Cerebellar nuclear complex (tissue), 1 donor: ENCODE results near the gene ME3.
"Not testable (repeated sequence)": the region's sequence is repeated elsewhere in the genome, so short reads cannot be mapped to it uniquely, and the experiment has no call there.

Experiments
- DNase-seq, 2 experiments: peaks; one replicate each; lab custom pipeline; 2025; lab: John Stamatoyannopoulos, UW

Gene ME3

GRCh38 chr11:86620891-86621521, 51.4 kb downstream of the ME3 start:
- DNase-seq: no peak

GRCh38 chr11:86619428-86619827, 53.0 kb downstream of the ME3 start:
- not testable (repeated sequence) for DNase-seq

GRCh38 chr11:86617502-86617901, 54.9 kb downstream of the ME3 start:
- DNase-seq: no peak

DNA sequence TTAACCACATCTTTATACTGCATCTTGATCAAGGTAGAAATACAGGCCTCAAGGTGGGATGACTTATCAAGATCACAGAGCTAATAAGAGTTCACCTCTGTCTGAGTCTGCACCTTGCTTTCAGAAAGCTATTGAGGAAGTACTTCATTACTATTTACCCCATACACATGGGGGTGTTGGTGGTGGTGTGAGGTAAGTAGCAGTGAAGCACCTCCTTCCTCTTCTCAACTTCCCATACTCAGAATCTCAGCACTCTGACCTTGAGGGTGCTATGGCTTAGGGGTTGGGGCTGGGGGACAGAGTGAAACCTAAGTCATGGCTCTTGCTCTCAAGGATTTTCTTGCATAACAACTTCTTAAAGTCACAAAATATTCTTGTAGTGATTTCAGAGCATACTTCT, 56.9 kb downstream of the ME3 start:
- no peak for DNase-seq

GRCh38 chr11:86610559-86611341, 61.7 kb downstream of the ME3 start:
- DNase-seq: no peak

DNA sequence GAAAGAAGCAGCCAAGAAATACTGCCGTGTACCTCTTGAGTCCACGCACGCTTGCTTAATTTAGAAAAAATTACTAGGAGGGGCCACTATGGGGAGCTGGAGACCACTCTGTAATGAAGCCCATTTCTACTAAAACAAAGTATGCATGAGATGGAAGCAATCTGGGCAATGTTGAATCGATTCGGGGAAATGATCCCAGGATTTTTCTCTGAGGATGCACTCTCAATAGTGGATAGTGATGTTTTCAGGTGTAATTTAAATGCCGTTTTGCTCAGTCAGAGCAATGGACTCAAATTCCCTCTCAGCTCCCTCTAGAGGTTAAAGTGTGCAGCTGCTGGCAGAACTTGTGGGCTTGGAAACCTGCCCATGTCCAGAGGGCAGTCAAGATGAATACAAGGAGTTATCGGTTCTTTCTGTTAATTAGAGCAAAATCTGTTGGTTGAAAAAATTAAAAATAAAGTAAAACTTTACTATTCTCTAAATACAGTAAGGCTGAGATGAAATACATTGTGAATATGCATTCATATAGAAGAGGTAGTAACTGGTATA, 64.1 kb downstream of the ME3 start:
- peak; percentile 6 to 41 for DNase-seq

DNA sequence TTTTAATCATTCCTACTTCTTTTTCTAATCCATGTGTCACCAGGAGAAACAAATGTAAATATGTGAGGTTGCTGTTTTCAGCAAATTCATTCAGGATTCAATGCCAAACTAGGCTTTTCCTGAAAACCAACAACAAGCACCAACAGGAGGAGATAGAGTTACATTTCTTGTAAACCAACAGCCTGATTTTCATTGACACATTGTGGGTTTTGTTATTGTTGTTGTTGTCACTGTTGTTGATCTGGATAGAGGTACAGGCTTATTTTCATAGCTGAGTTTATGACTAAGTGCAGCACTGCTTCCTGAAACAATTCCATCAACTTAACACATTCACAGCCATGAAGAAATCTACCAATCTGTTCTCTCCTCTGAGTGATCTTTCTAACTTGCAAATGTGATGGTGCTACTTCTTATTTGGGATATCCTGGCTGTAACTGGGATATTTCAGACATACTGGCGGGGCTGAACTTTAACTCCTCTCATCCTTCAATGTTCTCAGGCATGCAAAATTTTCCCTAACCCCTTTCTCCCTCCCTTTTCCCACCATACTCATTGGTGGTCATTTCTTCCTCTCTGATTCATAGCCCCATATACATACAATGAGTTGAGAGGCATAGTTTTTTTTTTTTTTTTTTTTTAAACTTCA, 65.5 kb downstream of the ME3 start:
- DNase-seq: no peak

- DNase-seq: no peak
Measured at GRCh38 chr11:86606270-86606835, 66.1 kb downstream of the ME3 start.

GRCh38 chr11:86596861-86597586, 75.4 kb downstream of the ME3 start:
- no peak for DNase-seq

DNA sequence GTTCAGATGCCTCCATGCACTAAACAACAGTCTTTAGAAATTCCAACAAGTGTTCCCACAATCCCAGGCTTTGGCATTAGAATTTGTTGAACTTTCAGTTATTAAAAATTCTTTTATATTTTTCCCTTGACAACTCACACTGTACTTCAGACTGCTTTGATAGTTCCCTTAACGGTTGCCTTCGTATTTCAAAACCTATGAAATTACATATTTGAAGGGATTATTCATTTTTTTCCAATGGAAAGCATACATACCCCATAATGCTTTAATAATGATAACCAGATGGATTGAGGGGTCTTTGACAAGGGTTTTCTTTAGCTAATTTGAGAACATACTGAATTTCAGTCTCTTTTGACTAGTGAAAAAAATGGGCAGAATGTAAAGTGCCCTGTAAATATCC, 76.5 kb downstream of the ME3 start:
- no peak for DNase-seq

GRCh38 chr11:86595451-86595850, 77.0 kb downstream of the ME3 start:
- no peak for DNase-seq

DNA sequence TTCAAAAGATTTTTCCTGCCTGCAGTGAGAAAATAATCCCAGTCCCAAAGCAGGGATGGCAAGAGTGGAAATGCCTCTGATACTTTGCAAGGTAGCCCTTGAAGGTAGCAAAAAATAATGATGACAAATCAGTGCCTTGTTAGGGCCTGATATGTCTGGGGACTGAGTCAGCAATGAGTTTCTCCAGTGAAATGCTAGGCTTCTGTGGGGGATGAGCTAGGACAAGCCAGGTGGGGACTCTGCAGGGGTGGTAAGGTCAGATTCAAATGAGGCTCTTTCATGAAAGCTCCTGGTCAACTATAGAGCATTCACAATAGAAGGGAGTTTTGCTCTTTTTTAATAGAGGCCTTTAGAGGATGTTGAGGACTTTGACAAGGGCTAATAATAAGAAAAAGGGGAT, 77.7 kb downstream of the ME3 start:
- no peak for DNase-seq

DNA sequence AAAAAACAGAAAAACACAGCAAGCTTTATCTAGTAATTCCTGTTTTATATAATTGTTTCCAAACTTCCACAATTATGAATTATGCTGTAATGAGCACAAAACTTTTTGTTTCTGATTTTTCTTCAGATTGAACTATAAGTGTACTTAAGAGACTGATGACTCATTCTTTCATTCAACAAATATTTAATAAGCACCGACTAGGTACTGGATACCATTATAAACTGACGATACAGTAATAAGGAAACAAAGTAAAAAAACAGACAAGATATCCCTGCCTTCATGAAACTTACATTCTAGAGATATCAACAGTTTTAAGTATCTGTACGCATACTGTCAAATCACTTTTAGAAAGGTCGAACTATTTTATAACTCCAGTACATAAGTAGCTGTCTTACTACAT, 78.6 kb downstream of the ME3 start:
- DNase-seq: no peak

GRCh38 chr11:86592659-86593451, 79.6 kb downstream of the ME3 start:
- DNase-seq: no peak

DNA sequence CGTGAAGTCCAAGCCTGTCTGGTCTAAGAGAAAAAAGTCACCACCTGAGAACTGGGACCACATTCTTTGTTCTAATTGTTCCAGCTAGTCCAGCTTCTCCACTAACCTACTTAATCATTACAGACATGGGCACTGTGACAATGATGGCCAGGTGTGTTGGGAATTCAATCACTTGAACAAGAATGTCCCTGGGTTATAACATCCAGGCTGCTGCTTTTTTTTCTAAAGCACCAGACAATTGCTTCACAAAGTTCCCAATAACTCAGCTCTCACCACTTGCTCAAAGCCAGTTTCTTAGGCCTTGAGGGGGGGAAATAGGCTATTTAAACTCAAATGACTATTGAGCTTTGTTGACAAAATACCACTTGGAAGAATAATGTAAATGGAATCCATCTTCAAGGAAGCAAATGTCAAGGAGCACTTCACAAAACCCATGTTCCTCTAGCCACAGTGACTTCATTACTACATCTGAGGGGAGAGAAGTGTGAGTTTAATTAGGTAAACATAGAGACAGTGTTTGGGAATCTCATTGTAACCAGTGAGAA, 80.3 kb downstream of the ME3 start:
- no peak for DNase-seq

DNA sequence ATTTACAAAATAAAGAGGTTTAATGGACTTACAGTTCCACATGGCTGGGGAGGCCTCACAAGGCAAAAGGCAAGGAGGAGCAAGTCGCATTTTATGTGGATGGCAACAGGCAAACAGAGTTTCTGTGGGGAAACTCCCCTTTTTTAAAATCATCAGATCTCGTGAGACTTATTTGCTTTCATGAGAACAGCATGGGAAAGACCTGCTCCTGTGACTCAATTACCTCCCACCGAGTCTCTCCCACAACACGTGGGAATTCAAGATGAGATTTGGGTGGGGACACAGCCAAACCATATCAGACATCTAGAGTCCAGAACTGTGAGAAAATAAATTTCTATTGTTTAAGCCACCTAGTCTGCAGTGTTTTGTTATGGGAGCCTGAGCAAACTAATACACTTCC, 80.8 kb downstream of the ME3 start:
- DNase-seq: no peak

GRCh38 chr11:86589856-86590589, 82.4 kb downstream of the ME3 start:
- no peak for DNase-seq

DNA sequence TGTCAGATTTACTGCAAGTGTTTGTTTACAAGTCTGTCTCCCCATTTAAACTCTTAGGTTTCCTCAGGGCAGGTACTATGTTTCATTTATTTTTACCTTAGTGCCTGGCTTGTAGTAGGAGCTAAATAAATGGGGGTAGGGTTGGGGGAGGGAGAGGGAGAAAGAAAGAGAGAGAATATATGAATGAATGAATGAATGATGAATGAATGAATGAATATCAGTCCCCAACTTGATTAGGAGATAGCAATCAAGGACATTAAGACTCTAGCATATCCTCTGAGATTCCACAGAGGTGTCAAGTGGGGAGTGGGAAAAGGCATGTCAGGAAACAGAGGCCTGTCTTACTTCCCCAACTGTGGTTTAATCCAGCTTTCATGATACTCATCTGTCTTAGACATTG, 83.2 kb downstream of the ME3 start:
- no peak for DNase-seq

DNA sequence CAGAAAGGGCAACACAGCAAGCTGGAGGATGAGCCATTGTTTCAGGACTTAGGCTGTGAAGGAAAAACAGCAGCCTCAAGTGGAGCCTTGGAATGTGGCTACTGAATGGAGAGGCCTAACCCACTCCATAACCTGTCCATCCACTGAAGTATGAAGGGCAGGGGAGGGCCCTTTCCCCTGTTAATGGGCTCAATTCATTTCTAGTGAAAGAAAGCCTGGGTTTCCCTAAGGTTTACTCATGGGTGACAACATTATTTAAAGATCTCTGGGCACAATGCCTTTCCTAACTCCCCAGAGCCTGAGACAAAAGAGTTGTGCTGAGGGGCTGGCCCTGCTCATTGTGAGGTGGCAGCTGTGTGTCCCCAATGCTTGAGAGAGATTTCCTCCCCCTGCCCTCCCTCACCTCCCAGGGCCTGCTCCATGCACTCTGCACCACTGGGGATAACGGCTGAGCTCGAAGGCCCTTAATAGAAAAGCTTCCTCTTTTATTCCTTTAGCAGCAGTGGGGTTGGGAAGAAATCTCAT, 83.8 kb downstream of the ME3 start:
- DNase-seq: no peak
